Stimulated activated CD4-positive, alpha-beta T cell treated with anti-CD3 and anti-CD28 coated beads, TNF-alpha, amount 100 ng/mL, for 1 hour (primary cell): ENCODE data around the gene SH2B2.
"Not testable (repeated sequence)": the region's sequence is repeated elsewhere in the genome, so short reads cannot be mapped to it uniquely, and the experiment has no call there.

Experiments used
- DNase-seq, 3 donors: peaks; one replicate each; pipeline ENCODE4 v3.0.0-alpha.2; 2020; ENCODE audit warnings: low read depth in 3 of 3, low spot score in 1 of 3

The SH2B2 gene

DNA sequence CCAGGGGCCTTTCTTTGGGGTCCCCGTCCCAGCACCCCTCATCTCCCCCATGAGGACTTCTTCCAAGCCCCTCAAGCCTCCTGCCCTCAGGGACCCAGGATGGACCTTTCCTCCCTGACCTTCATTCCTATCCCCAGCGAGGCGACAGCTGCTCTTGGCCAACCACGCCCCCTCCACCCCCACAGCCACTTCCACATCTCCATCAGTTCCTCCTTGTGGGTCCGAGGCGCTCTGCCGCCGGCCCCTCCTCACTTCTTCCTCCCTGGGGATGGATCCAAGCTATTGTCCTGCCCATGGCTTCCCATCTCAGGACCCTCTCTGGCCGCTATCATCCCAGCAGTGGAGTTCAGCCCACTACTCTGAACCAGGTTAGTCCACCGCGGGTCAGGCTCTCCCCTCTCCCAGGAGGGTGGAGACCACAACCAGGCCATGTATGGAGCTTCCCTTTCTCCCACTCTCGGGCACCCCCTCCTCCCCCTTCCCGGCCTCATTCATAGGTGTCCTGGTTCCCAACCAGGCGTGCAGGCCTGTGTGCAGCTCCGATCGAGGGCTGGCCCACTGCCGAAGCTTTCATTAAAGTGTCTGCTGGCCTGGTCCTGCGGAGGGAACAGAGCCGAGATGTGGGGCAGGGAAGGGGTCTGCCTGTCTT, 1.7 kb upstream of the SH2B2 start:
- DNase-seq = no peak

GRCh38 chr7:102285540-102286236, 980 bp upstream of the SH2B2 start:
- DNase-seq = no peak

GRCh38 chr7:102287111-102287980, 678 bp downstream of the SH2B2 start:
- no peak for DNase-seq

GRCh38 chr7:102287981-102288278, 1.3 kb downstream of the SH2B2 start:
- DNase-seq = no peak

DNA sequence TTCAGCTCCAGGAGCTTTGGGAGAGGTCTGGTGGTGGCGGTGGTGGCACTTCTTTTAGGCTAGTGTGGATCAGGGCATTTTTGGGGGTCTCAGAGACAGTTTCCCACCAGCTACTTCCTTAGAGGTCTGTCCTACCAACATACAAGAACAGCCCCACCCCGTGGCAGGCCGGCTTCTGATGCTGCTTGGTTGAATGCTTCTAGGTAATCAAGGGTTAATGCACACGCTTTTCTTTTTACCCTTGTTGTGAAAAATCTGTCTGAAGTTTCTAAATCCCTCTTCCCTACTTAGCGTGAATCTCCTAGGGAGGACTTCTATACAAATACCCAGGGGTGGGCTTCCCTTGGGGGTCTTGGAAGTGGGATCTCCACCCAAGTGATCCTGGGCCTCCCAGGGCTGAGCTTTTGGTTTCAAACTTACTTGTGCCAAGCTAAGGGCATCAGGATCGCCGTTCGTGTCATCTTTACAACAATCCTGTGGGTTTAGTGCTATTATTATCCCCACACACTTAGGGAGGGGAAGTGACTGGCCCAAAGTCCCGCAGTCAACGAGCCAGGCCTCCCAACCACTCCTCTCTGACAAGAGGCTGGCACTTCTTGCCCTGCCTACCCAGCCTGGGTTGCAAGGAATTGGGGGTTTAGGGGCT, 1.7 kb downstream of the SH2B2 start:
- DNase-seq = no peak

DNA sequence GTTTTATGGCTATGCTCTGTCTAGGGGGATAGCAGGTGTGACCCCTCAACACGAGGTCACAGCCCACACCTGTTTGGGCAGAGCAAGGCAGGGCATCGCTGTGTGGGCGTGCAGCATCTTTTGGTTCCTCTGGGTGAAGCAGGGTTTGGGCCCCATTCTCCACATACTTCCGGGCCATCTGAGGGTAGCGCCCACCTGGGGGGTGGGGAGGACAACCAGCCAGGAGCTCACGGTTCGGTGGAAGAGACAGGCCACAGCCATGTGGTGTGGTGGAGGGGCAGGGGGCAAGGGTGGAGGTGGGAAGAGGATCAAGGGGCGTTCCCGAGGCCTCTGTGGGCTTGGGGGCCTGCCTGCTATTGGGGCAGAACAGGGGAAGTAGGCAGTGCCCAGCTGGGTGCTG, 2.4 kb downstream of the SH2B2 start:
- no peak for DNase-seq

- DNase-seq = no peak
Observed at GRCh38 chr7:102291056-102291915, 4.6 kb downstream of the SH2B2 start.

- no peak for DNase-seq
Observed at GRCh38 chr7:102291916-102292267, 5.2 kb downstream of the SH2B2 start.

- no peak for DNase-seq
Observed at GRCh38 chr7:102292813-102293798, 6.4 kb downstream of the SH2B2 start.

- no peak for DNase-seq
Observed at GRCh38 chr7:102294589-102294988, 7.9 kb downstream of the SH2B2 start.

DNA sequence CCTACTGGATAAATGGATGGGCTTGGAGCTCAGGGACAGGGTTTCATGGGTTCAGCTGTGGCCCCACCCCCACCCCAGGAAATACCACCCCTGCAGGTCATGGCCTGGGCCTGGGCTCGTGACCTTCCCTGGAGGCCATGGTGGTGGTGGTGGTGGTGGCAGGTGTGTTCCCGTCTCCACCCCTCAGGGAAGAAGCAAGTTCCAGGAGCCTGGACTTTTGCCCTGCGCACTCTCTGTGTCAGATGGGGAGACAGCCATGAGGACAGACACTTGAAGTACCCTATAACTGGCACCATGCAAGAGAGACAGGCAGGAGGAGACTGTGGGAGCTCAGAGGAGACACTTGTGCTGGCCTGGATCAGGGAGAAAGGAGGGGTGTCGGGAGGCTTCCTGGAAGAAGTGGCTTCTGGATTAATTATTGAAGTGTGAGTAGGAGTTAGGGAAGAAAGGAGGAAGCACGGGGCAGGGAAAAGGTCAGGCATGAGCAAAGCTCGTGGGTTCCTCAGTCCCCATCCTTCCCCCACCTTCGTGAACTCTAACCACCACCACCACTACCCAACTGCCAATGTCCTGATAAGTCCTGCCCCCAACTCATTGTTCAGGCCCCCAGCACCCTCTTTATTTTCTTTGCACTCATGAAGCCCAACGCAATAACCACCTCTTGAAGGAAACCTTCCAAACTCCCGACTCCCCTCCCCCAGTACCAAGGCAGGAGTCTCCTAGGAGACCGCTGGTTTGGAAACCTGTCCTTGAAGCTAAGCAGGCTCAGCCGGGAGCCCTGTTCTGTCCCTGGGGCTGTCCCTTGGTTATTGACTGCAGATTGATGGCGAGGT, 8.9 kb downstream of the SH2B2 start:
- no peak for DNase-seq

GRCh38 chr7:102296179-102296438, 9.4 kb downstream of the SH2B2 start:
- no peak for DNase-seq

GRCh38 chr7:102296514-102296913, 9.8 kb downstream of the SH2B2 start:
- no peak for DNase-seq

DNA sequence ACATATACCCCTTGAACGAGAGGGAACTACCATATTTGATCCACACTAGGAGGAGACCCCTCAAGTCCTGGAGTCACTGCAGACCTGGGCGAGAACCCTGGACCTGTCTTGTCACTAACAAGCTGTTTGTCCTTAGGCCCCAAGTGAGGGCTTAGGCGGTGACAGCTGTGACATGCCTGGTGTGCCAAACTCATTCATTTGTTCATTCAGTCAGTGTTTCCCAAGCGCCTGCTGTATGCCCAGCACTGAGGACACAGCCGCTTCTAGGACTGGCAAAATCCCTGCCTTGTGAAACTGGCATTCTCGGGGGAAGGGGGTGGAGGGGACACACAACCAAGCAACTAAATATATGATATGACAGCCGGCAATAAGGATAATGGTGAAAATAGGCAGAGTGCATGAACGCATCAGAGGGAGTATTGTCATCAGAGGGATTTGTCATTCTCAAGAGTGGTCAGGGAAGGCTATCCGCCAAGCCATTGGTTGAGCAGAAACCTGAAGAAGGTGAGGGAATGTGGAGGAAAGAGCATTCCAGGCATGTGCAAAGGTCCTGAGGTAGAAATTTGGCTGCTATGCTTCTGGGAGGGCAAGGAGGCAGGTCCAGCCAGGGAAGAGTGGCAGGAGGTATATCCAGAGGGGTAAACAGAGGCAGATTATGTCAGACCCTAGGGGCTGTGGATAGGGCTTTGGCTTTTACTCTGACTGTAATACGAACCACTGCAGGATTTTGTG, 11.0 kb downstream of the SH2B2 start:
- DNase-seq = no peak

DNA sequence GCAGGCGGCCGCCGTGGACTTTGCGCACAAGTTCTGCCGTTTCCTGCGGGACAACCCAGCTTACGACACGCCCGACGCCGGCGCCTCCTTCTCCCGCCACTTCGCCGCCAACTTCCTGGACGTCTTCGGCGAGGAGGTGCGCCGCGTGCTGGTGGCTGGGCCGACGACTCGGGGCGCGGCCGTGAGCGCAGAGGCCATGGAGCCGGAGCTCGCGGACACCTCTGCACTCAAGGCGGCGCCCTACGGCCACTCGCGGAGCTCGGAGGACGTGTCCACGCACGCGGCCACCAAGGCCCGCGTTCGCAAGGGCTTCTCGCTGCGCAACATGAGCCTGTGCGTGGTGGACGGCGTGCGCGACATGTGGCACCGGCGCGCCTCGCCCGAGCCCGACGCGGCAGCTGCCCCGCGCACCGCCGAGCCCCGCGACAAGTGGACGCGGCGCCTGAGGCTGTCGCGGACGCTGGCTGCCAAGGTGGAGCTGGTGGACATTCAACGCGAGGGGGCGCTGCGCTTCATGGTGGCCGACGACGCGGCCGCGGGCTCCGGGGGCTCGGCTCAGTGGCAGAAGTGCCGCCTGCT, 14.1 kb downstream of the SH2B2 start:
- DNase-seq = no peak

DNA sequence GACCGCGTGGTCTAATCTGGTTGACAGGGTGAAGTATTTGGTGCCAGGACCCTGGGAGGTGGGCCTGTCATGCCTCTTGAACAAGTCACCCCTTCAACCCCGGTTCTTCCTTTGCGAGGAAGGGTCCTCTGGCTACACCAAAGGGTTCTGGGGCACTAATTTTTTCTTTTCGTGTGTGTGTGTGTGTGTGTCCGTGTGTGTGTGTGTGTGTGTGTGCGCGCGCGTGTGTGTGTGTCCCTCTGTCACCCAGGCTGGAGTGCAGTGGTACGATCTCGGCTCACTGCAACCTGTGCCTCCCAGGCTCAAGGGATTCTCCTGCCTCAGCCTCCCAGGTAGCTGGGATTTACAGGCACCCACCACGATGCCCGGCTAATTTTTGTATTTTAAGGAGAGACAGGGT, 14.7 kb downstream of the SH2B2 start:
- DNase-seq = not testable (repeated sequence)

- DNase-seq = no peak
Observed at GRCh38 chr7:102302025-102302424, 15.4 kb downstream of the SH2B2 start.
